HEK293 (cell line): ENCODE measurements around the gene DDX17.

Experiments
- CTCF ChIA-PET: fragments of 350-600 bp; formaldehyde crosslinking; extraction: SDS; loops from one replicate; lab custom pipeline; 2021; ENCODE audit warnings: antibody characterized with exemption; lab: Yijun Ruan, JAX
- POLR2A ChIA-PET: fragments of 300-600 bp; formaldehyde crosslinking; extraction: SDS; loops from one replicate; lab custom pipeline; 2020; ENCODE audit warnings: antibody characterized with exemption, inconsistent platforms; lab: Yijun Ruan, JAX
- H3K27ac ChIP-seq: fragments of 200-500 bp; sonication (Bioruptor generic); 2 replicates; pipeline ENCODE4 v1.5.1; 2014; ENCODE audit warnings: low read depth, low read length, control low read depth, inconsistent platforms; ENCODE audit errors: extremely low read depth
- H3K36me3 ChIP-seq, 2 experiments: fragments of 200-500 bp in 1 of 2; sonication (Bioruptor generic) in 1 of 2; 1 replicate in 1 of 2; 2 replicates in 1 of 2; pipeline ENCODE4 v1.5.1; 2014 to 2017; ENCODE audit warnings: inconsistent platforms in 2 of 2, low read length in 2 of 2; ENCODE audit not compliant: control insufficient read depth in 2 of 2, insufficient read depth in 1 of 2
- H3K4me1 ChIP-seq: fragments of 200-500 bp; sonication (Bioruptor generic); 2 replicates; pipeline ENCODE4 v1.5.1; 2014; ENCODE audit warnings: mild to moderate bottlenecking, low read length, inconsistent platforms; ENCODE audit not compliant: control insufficient read depth, insufficient read depth
- H3K4me3 ChIP-seq: 2 replicates; pipeline ENCODE4 v1.5.1; 2011; ENCODE audit warnings: low read depth, mild to moderate bottlenecking, control low read depth, low read length, moderate library complexity
- H3K9me3 ChIP-seq: fragments of 200-500 bp; sonication (Bioruptor generic); 2 replicates; pipeline ENCODE4 v1.5.1; 2014; ENCODE audit warnings: low read depth, low read length, inconsistent platforms; ENCODE audit not compliant: control insufficient read depth, insufficient read depth
- EGR2 ChIP-seq: fragments of 450-650 bp; formaldehyde crosslinking; IDR thresholded peaks from 2 replicates; pipeline ENCODE4 v1.5.1; 2016; ENCODE audit warnings: low read depth, missing biosample characterization, missing genetic modification characterization
- FEZF1 ChIP-seq: fragments of 450-650 bp; formaldehyde crosslinking; IDR thresholded peaks from 2 replicates; pipeline ENCODE4 v1.5.1; 2016; ENCODE audit warnings: missing biosample characterization, missing genetic modification characterization
- GLI2 ChIP-seq: fragments of 450-650 bp; formaldehyde crosslinking; IDR thresholded peaks from 2 replicates; pipeline ENCODE4; 2017; ENCODE audit warnings: missing biosample characterization, missing genetic modification characterization, low read depth, borderline replicate concordance
- PRDM10 ChIP-seq: fragments of 450-650 bp; formaldehyde crosslinking; IDR thresholded peaks from 2 replicates; pipeline ENCODE4 v1.5.1; 2016; ENCODE audit warnings: missing biosample characterization, missing genetic modification characterization
- SCRT1 ChIP-seq: fragments of 450-650 bp; formaldehyde crosslinking; IDR thresholded peaks from 2 replicates; pipeline ENCODE4 v1.5.1; 2016; ENCODE audit warnings: missing biosample characterization, missing genetic modification characterization, borderline replicate concordance
- SP7 ChIP-seq: fragments of 450-650 bp; formaldehyde crosslinking; IDR thresholded peaks from 2 replicates; pipeline ENCODE4 v1.5.1; 2016; ENCODE audit warnings: missing biosample characterization, missing genetic modification characterization
- ZBTB17 ChIP-seq: fragments of 450-650 bp; formaldehyde crosslinking; IDR thresholded peaks from 2 replicates; pipeline ENCODE4 v1.5.1; 2016; ENCODE audit warnings: missing biosample characterization, missing genetic modification characterization
- ZBTB8A ChIP-seq: fragments of 450-650 bp; formaldehyde crosslinking; IDR thresholded peaks from 2 replicates; pipeline ENCODE4 v1.5.1; 2016; ENCODE audit warnings: missing biosample characterization, missing genetic modification characterization
- ZFP41 ChIP-seq: fragments of 450-650 bp; formaldehyde crosslinking; IDR thresholded peaks from 2 replicates; pipeline ENCODE4 v1.5.1; 2016; ENCODE audit warnings: missing biosample characterization, missing genetic modification characterization, borderline replicate concordance
- ZNF169 ChIP-seq: fragments of 450-650 bp; formaldehyde crosslinking; IDR thresholded peaks from 2 replicates; pipeline ENCODE4 v1.5.1; 2016; ENCODE audit warnings: missing biosample characterization, missing genetic modification characterization
- ZNF2 ChIP-seq: fragments of 450-650 bp; formaldehyde crosslinking; IDR thresholded peaks from 2 replicates; pipeline ENCODE4 v1.5.1; 2016; ENCODE audit warnings: missing biosample characterization, missing genetic modification characterization
- ZNF214 ChIP-seq: fragments of 450-650 bp; formaldehyde crosslinking; IDR thresholded peaks from 2 replicates; pipeline ENCODE4 v1.5.1; 2017; ENCODE audit warnings: missing biosample characterization, mild to moderate bottlenecking, missing genetic modification characterization, borderline replicate concordance
- ZNF266 ChIP-seq: fragments of 450-650 bp; formaldehyde crosslinking; IDR thresholded peaks from 2 replicates; pipeline ENCODE4 v1.5.1; 2016; ENCODE audit warnings: missing biosample characterization, missing genetic modification characterization, low read depth
- ZNF366 ChIP-seq: fragments of 450-650 bp; formaldehyde crosslinking; conservative IDR thresholded peaks from 2 replicates; pipeline ENCODE4 v1.5.1; 2016; ENCODE audit warnings: missing biosample characterization, missing genetic modification characterization
- ZNF37A ChIP-seq: fragments of 450-650 bp; IDR thresholded peaks from 2 replicates; pipeline ENCODE4 v1.5.1; 2018; ENCODE audit warnings: missing biosample characterization, missing genetic modification characterization
- ZNF394 ChIP-seq: fragments of 450-650 bp; formaldehyde crosslinking; IDR thresholded peaks from 2 replicates; pipeline ENCODE4 v1.5.1; 2016; ENCODE audit warnings: missing biosample characterization, missing genetic modification characterization, mild to moderate bottlenecking, moderate library complexity, borderline replicate concordance
- ZNF560 ChIP-seq: fragments of 450-650 bp; formaldehyde crosslinking; IDR thresholded peaks from 2 replicates; pipeline ENCODE4 v1.5.1; 2017; ENCODE audit warnings: missing biosample characterization, missing genetic modification characterization, borderline replicate concordance
- ZNF658 ChIP-seq: fragments of 450-650 bp; formaldehyde crosslinking; IDR thresholded peaks from 2 replicates; pipeline ENCODE4; 2016; ENCODE audit warnings: missing biosample characterization, missing genetic modification characterization

The DDX17 gene

DNA sequence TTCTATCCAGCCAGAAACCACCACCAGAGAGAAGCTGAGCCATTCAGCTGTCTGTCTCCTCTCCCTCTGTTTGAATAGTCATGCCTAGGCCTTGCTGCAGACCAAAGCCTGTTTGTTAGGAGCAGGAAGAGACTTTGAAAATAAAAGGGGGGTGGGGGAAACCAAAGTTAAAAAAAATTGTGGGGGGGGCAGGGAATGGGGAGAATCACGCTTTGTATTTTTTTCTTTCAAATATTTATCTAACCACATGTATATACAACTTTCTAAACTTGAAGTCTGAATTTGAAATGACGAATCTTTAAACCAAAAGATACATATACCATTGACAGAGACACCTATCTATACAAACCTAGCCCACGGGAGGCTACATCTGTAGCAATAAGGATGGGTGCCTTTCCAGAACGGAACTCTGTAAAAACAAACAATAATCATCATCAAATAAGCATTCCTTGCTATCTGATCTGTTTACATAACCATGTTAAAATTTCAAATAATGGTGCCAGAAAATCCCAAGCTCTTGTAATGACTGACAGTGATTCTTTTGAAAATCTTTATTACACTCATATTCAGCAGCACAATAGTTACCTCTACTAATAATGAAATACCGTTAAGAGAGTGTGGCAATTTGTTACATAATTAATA lies 14.3 kb downstream of the DDX17 start (continued):
- TF ChIP-seq ZBTB17 (tag by site-specific recombination), result peak; percentile 40; the same call in 1 of the 2 replicates
- no peak for TF ChIP-seq EGR2 (tag by site-specific recombination)
- TF ChIP-seq ZFP41 (tag by site-specific recombination), result no peak
- TF ChIP-seq, all 188 proteins: peak for 3

- TF ChIP-seq FEZF1 (no peak), SP7 (0 out of 2 replicates have a peak, but pooled peaks have one; percentile 19), ZNF560 (tag by site-specific recombination) (no peak), ZBTB8A (tag by site-specific recombination) (no peak), SCRT1 (tag by site-specific recombination) (no peak), ZNF169 (tag by site-specific recombination) (no peak), ZNF37A (tag by site-specific recombination) (no peak), ZNF366 (tag by site-specific recombination) (peak; percentile 68)
- CTCF ChIA-PET, result interaction anchor here (1.7 to 3.0 kb wide), 2 partner anchors 11 to 80 kb away, joined by 4 to 10 read pairs; no protein-coding TSS in a partner anchor
- POLR2A ChIA-PET, result interaction anchor here (0.9 to 2.7 kb wide), 6 partner anchors 7 to 111 kb away, joined by 3 to 19 read pairs (median 4); no protein-coding TSS in a partner anchor
- peaks cover 96 to 100% of the 10 kb centered on the region in 2 experiments for H3K36me3 ChIP-seq
- H3K4me1 ChIP-seq, result no peaks in the 10 kb centered on the region
- H3K4me3 ChIP-seq, result no peak overlapping the region
- no peaks in the 10 kb centered on the region for H3K9me3 ChIP-seq
- no peak overlapping the region for H3K27ac ChIP-seq
These were observed 15.2 kb downstream of the DDX17 start for GRCh38 chr22:38490915-38491314.

- H3K4me1 ChIP-seq, result no peaks in the 10 kb centered on the region
- no peak for TF ChIP-seq GLI2 (tag by site-specific recombination)
- 0 out of 2 replicates have a peak, but pooled peaks have one; percentile 5 for TF ChIP-seq ZNF214 (tag by site-specific recombination)
- TF ChIP-seq ZNF658 (tag by site-specific recombination), result no peak
- TF ChIP-seq ZNF266, result no peak
- no peak for TF ChIP-seq PRDM10
- TF ChIP-seq ZNF394 (tag by site-specific recombination), result no peak
- TF ChIP-seq ZNF2 (tag by site-specific recombination), result no peak
- H3K27ac ChIP-seq, result no peak overlapping the region
These were observed 15.6 kb downstream of the DDX17 start for GRCh38 chr22:38490475-38490874.

More at GRCh38 chr22:38490475-38490874, 15.6 kb downstream of the DDX17 start:
- Histone ChIP-seq H3K9me3 (no peaks in the 10 kb centered on the region), H3K36me3 (peaks cover 96 to 99% of the 10 kb centered on the region in 2 experiments), H3K4me3 (no peak overlapping the region)
- POLR2A ChIA-PET, result interaction anchor here (0.9 to 2.7 kb wide), 6 partner anchors 8 to 112 kb away, joined by 3 to 19 read pairs (median 4); no protein-coding TSS in a partner anchor
- CTCF ChIA-PET, result interaction anchor here (0.7 to 1.7 kb wide), 3 partner anchors 11 to 55 kb away, joined by 3 to 4 read pairs (median 3); no protein-coding TSS in a partner anchor
